ENCODE measurements around the gene SHISA9. TPM values are rescaled to one million over a fixed set of nuclear protein-coding genes. Genes with fewer than 3 reads are reported as not detected.

Gene SHISA9
- total and polyA plus RNA-seq, 2 of the 4 experiments (the other 2 are of a cell fraction): under 0.01 TPM; not detected in 1

- no peak overlapping the region for H2BK20ac ChIP-seq (ENCODE audit: low read depth, low read length)
- no peak overlapping the region for H3K27ac ChIP-seq (ENCODE audit: insufficient read depth, low read length)
- H3K4me2 ChIP-seq (ENCODE audit: low read depth, low read length): no peak overlapping the region
- no peak overlapping the region for H3K23ac ChIP-seq (ENCODE audit: low read depth, low read length)
- no peak overlapping the region for H2BK5ac ChIP-seq (ENCODE audit: low read depth, low read length, poor library complexity, severe bottlenecking)
- DNase-seq: no peak
- no peak overlapping the region for H3K56ac ChIP-seq (ENCODE audit: extremely low read depth, insufficient read depth, low read length)
- H3K36me3 ChIP-seq (ENCODE audit: control insufficient read depth, insufficient read depth, low read length): no peaks in the 10 kb centered on the region
- intact Hi-C loops (cut with micrococcal nuclease) (no loop called here), in situ Hi-C loops (cut with MboI; ENCODE audit: low sequenced_read_pairs) (no loop called here), dilution Hi-C loops (cut with HindIII; ENCODE audit: low sequenced_read_pairs, unreplicated experiment) (no loop called here)
- TF ChIP-seq POLR2A (IDR thresholded peaks at IDR 0.05; ENCODE audit: low read depth, low read length): no peak
- TF ChIP-seq SMC3 (IDR thresholded peaks at IDR 0.05; ENCODE audit: low read depth, low read length): no peak
- no peak for TF ChIP-seq USF2 (IDR thresholded peaks at IDR 0.05; ENCODE audit: low read depth, low read length)
- TF ChIP-seq RCOR1 (IDR thresholded peaks at IDR 0.05; ENCODE audit: insufficient replicate concordance, low read length): no peak
- no peak for TF ChIP-seq NFE2L2 (IDR thresholded peaks at IDR 0.05; ENCODE audit: low read depth, low read length)
- no peak for TF ChIP-seq MAFK (IDR thresholded peaks at IDR 0.05; ENCODE audit: low read depth, low read length)
- no peak for TF ChIP-seq CHD1 (IDR thresholded peaks at IDR 0.05; ENCODE audit: low read depth, low read length)
- TF ChIP-seq FOS (IDR thresholded peaks at IDR 0.05; ENCODE audit: low read depth, low read length): no peak
- no peak for TF ChIP-seq ELK1 (IDR thresholded peaks at IDR 0.05; ENCODE audit: borderline replicate concordance, low read depth, low read length)
- TF ChIP-seq MAZ (IDR thresholded peaks at IDR 0.05; ENCODE audit: borderline replicate concordance, low read depth, low read length): no peak
- TF ChIP-seq RAD21 (IDR thresholded peaks at IDR 0.05; ENCODE audit: low read length): no peak
- TF ChIP-seq CEBPB (IDR thresholded peaks at IDR 0.05; ENCODE audit: low read depth, low read length): no peak
- TF ChIP-seq CTCF (conservative IDR thresholded peaks at IDR 0.05; ENCODE audit: low read depth, low read length): no peak
- no peak for TF ChIP-seq BHLHE40 (IDR thresholded peaks at IDR 0.05; ENCODE audit: low read depth, low read length)
- TF ChIP-seq MXI1 (IDR thresholded peaks at IDR 0.05; ENCODE audit: borderline replicate concordance, low read depth, low read length): no peak
- TF ChIP-seq RFX5 (IDR thresholded peaks at IDR 0.05; ENCODE audit: low read depth, low read length): no peak
- BruUV-seq (replicated peaks): no TSS peak
- WGBS, 2 experiments (ENCODE audit: extremely low coverage in 2 of 2, insufficient read length in 1 of 2): no CpG with 5 or more reads among the region's 7 CpGs
- H2BK15ac ChIP-seq (ENCODE audit: low read depth, low read length): no peak overlapping the region
- no peak overlapping the region for H4K5ac ChIP-seq (ENCODE audit: low read depth, low read length)
- no peak overlapping the region for H3K14ac ChIP-seq (replicated peaks; ENCODE audit: low read depth, low read length)
- H3K27me3 ChIP-seq (ENCODE audit: control insufficient read depth, insufficient read depth, low read length): no peaks in the 10 kb centered on the region
- H3K4me1 ChIP-seq (ENCODE audit: control insufficient read depth, insufficient read depth, low read length): no peaks in the 10 kb centered on the region
- POLR2A ChIA-PET (ENCODE audit: unreplicated experiment): no interaction called here
- H2AK5ac ChIP-seq (ENCODE audit: low read depth, low read length): no peak overlapping the region
- CTCF ChIA-PET: no interaction called here
- no peak overlapping the region for H3K9ac ChIP-seq (ENCODE audit: low read depth, low read length)
- no peak overlapping the region for H2AK9ac ChIP-seq (replicated peaks; ENCODE audit: low read depth, low read length, poor library complexity)
- H4K20me1 ChIP-seq (ENCODE audit: insufficient read depth, low read length): no peaks in the 10 kb centered on the region
- no peak overlapping the region for H2AFZ ChIP-seq (replicated peaks; ENCODE audit: low read length, poor library complexity)
- H4K8ac ChIP-seq (ENCODE audit: low read depth in 2 of 2, low read length in 2 of 2): no peak overlapping the region
- no peak overlapping the region for H3K4me3 ChIP-seq (ENCODE audit: insufficient read depth, low read depth, low read length)
- no peak overlapping the region for H3K18ac ChIP-seq (ENCODE audit: low read depth, low read length)
- H3K79me1 ChIP-seq (ENCODE audit: low read depth in 1 of 2, low read length in 2 of 2): no peaks in the 10 kb centered on the region
- H3K9me1 ChIP-seq (ENCODE audit: insufficient read depth, low read length): no peaks in the 10 kb centered on the region
- ATAC-seq (ENCODE audit: low read depth): no peak
- H4K91ac ChIP-seq (ENCODE audit: insufficient read depth, low read depth, low read length): no peak overlapping the region
- no peak overlapping the region for H2BK120ac ChIP-seq (ENCODE audit: low read depth, low read length)
- H3K9me3 ChIP-seq (ENCODE audit: control insufficient read depth, insufficient read depth, low read length): peaks cover 21% of the 10 kb centered on the region
- H3K4ac ChIP-seq (ENCODE audit: low read depth, low read length): no peak overlapping the region
These were observed 63.9 kb downstream of the SHISA9 start for GRCh38 chr16:12965274-12965804.
